Measurements from ENCODE around the gene ICAM4. TPM values are rescaled to one million over a fixed set of nuclear protein-coding genes. Genes with fewer than 3 reads are reported as not detected.
"Not testable (repeated sequence)": the region's sequence is repeated elsewhere in the genome, so short reads cannot be mapped to it uniquely, and the experiment has no call there.

Gene ICAM4
- total and polyA plus RNA-seq, 2 donors: 3.1 to 3.8 TPM

DNA sequence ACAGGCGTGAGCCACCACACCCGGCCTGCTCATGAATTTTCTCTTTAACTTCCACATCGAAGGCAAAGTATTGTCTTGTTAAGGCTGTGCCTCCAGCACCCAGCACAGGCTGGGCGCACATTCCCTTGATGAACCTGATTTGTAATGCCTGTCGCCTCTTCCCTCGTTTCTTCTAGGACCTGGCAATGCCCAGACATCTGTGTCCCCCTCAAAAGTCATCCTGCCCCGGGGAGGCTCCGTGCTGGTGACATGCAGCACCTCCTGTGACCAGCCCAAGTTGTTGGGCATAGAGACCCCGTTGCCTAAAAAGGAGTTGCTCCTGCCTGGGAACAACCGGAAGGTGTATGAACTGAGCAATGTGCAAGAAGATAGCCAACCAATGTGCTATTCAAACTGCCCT is 12.2 kb upstream of the ICAM4 start:
- 95% methylated on average over 10 of the region's 10 CpGs for WGBS
- Histone ChIP-seq H3K4me1 (ENCODE audit: control insufficient read depth in 2 of 2, insufficient read depth in 2 of 2, low read length in 2 of 2) (peaks cover 23 to 24% of the 10 kb centered on the region in 2 donors), H3K4me3 (ENCODE audit: low read length in 2 of 2) (no peak overlapping the region), H3K27ac (ENCODE audit: low read depth in 1 of 2, low read length in 1 of 2) (peak overlapping the region in 1 of 2 donors; percentile 60), H3K36me3 (ENCODE audit: control insufficient read depth in 2 of 2, insufficient read depth in 2 of 2, low read length in 1 of 2) (peaks cover 0 to 3% of the 10 kb centered on the region in 2 donors), H3K9me3 (ENCODE audit: control insufficient read depth in 2 of 2, insufficient read depth in 1 of 2, low read length in 1 of 2) (no peaks in the 10 kb centered on the region), H3K27me3 (ENCODE audit: control insufficient read depth in 2 of 2, insufficient read depth in 1 of 2, low read length in 1 of 2) (peaks cover 4 to 27% of the 10 kb centered on the region in 2 donors)
- DNase-seq (ENCODE audit: low read depth in 6 of 9, low spot score in 9 of 9): no peak

DNA sequence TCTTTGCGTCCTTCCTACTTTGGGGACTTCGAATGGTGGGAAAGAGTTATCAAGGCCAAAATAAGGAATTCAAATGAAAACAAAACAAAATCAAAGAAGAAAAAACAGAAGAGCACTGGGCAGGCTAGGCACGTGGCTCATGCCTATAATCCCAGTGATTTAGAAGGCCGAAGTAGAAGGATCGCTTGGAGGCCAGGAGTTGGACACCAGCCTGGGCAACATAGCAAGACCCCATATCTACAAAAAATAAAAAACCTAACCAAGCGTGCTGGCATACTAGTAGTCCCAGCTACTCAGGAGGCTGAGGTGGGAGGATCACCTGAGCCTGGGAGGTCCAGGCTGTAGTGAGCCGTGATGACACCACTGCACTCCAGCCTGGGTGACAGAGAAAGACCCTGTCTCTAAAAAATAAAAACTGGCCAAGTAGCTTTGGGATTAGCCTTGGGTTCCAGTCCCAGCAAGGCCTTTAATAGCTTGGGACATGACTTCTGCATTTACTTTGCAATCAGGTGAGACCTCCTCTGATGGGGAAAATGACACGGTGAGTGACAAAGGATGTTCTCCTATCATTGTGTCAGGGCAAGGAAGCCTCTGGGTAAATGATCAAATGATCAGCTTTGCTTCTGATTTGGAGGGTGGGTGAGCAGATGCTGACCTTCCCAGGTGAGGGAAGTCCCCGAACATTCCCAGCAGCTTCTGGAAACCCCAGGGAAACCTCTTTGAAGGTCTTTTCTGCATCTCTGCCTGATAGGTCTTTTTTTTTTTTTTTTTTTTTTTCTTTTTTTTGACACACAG is 8.8 kb upstream of the ICAM4 start:
- peaks cover 0 to 3% of the 10 kb centered on the region in 2 donors for H3K36me3 ChIP-seq (ENCODE audit: control insufficient read depth in 2 of 2, insufficient read depth in 2 of 2, low read length in 1 of 2)
- no peaks in the 10 kb centered on the region for H3K4me1 ChIP-seq (ENCODE audit: control insufficient read depth in 2 of 2, insufficient read depth in 2 of 2, low read length in 2 of 2)
- DNase-seq (ENCODE audit: low read depth in 6 of 9, low spot score in 9 of 9): no peak
- no peak overlapping the region for H3K27ac ChIP-seq (ENCODE audit: low read depth in 1 of 2, low read length in 1 of 2)
- no peak overlapping the region for H3K4me3 ChIP-seq (ENCODE audit: low read length in 2 of 2)
- 95% methylated on average over 9 of the region's 9 CpGs for WGBS
- no peaks in the 10 kb centered on the region for H3K9me3 ChIP-seq (ENCODE audit: control insufficient read depth in 2 of 2, insufficient read depth in 1 of 2, low read length in 1 of 2)
- no peaks in the 10 kb centered on the region for H3K27me3 ChIP-seq (ENCODE audit: control insufficient read depth in 2 of 2, insufficient read depth in 1 of 2, low read length in 1 of 2)

DNA sequence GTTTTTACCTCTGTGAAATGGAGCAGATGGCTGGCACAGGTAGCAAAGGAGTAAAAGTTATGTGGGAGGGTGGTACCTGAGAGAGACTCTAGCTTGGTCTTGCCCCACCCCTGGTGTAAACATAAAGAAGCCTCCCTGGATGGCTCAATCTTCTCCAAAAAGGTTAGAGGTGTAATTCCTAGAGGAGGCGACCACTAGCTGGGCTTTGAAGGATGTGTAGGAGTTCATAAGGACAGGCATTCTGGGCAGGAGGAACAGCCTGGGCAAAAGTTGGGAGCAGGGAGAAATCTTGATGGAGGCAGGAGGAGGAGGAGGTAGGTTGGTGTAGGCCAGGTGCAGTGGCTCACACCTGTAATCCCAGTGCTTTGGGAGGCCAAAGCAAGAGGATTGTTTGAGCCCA is 7.8 kb upstream of the ICAM4 start:
- Histone ChIP-seq H3K27ac (ENCODE audit: low read depth in 1 of 2, low read length in 1 of 2) (no peak overlapping the region), H3K9me3 (ENCODE audit: control insufficient read depth in 2 of 2, insufficient read depth in 1 of 2, low read length in 1 of 2) (no peaks in the 10 kb centered on the region), H3K27me3 (ENCODE audit: control insufficient read depth in 2 of 2, insufficient read depth in 1 of 2, low read length in 1 of 2) (peaks cover 0 to 3% of the 10 kb centered on the region in 2 donors), H3K4me1 (ENCODE audit: control insufficient read depth in 2 of 2, insufficient read depth in 2 of 2, low read length in 2 of 2) (no peaks in the 10 kb centered on the region), H3K36me3 (ENCODE audit: control insufficient read depth in 2 of 2, insufficient read depth in 2 of 2, low read length in 1 of 2) (peaks cover 0 to 9% of the 10 kb centered on the region in 2 donors), H3K4me3 (ENCODE audit: low read length in 2 of 2) (no peak overlapping the region)
- WGBS: 98% methylated on average over 1 of the region's 1 CpG
- no peak for DNase-seq (ENCODE audit: low read depth in 6 of 9, low spot score in 9 of 9)

DNA sequence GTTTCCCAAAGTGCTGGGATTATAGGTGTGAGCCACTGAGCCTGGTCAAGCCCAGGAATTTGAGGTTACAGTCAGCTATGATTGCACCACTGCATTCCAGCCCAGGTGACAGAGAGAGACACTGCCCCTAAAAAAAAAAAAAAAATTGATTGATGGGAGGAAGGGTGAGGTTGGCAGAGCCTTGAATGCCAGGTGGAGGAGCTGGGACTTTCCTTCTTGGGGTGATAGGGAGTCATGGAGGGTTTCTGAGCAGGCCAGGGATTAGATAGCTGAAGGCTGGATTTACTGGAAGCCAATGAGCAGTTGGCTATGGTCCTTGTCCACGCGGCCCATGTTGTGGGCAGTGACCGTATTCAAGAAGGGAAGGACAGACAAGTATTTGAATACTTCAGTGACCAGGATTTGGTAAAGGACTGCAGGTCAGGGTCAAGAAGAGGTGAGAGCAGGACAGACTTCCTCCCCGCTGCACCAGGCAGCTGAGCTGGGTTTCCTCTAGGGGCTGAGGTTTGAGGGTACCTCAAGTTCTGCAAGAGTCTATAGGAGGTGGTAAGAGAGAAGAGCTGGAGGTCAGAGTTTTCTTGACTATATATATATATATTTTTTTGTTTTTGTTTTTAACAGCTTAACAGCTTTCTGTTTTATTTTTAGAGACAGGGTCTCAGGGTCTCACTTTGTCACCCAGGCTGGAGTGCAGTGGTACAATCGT is 6.9 kb upstream of the ICAM4 start:
- no peak for DNase-seq (ENCODE audit: low read depth in 6 of 9, low spot score in 9 of 9)
- Histone ChIP-seq H3K9me3 (ENCODE audit: control insufficient read depth in 2 of 2, insufficient read depth in 1 of 2, low read length in 1 of 2) (no peaks in the 10 kb centered on the region), H3K4me3 (ENCODE audit: low read length in 2 of 2) (no peak overlapping the region), H3K36me3 (ENCODE audit: control insufficient read depth in 2 of 2, insufficient read depth in 2 of 2, low read length in 1 of 2) (peaks cover 0 to 13% of the 10 kb centered on the region in 2 donors), H3K27ac (ENCODE audit: low read depth in 1 of 2, low read length in 1 of 2) (no peak overlapping the region), H3K27me3 (ENCODE audit: control insufficient read depth in 2 of 2, insufficient read depth in 1 of 2, low read length in 1 of 2) (peaks cover 0 to 4% of the 10 kb centered on the region in 2 donors), H3K4me1 (ENCODE audit: control insufficient read depth in 2 of 2, insufficient read depth in 2 of 2, low read length in 2 of 2) (peaks cover 0 to 2% of the 10 kb centered on the region in 2 donors)
- 44% methylated on average over 5 of the region's 5 CpGs for WGBS

DNA sequence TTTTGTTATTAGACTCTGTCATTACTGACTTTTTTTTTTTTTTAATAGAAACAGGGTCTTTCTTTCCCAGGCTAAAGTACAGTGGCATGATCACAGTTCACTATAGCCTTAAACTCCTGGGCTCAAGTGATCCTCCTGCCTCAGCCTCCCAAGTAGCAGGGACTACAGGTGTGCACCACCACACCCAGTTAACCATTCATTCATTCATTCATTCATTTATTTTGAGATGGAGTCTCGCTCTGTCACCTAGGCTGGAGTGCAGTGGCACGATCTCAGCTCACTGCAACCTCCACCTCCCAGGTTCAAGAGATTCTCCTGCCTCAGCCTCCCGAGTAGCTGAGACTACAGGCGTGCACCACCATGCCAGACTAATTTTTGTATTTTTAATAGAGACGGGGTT is 4.7 kb upstream of the ICAM4 start:
- WGBS: 94% methylated on average over 5 of the region's 5 CpGs
- H3K4me1 ChIP-seq (ENCODE audit: control insufficient read depth in 2 of 2, insufficient read depth in 2 of 2, low read length in 2 of 2): peaks cover 7 to 22% of the 10 kb centered on the region in 2 donors
- not testable (repeated sequence) for H3K4me3 ChIP-seq (ENCODE audit: low read length in 2 of 2); H3K27ac ChIP-seq (ENCODE audit: low read depth in 1 of 2, low read length in 1 of 2); H3K9me3 ChIP-seq (ENCODE audit: control insufficient read depth in 2 of 2, insufficient read depth in 1 of 2, low read length in 1 of 2); DNase-seq (ENCODE audit: low read depth in 6 of 9, low spot score in 9 of 9)
- H3K36me3 ChIP-seq (ENCODE audit: control insufficient read depth in 2 of 2, insufficient read depth in 2 of 2, low read length in 1 of 2): peaks cover 0 to 23% of the 10 kb centered on the region in 2 donors
- H3K27me3 ChIP-seq (ENCODE audit: control insufficient read depth in 2 of 2, insufficient read depth in 1 of 2, low read length in 1 of 2): peaks cover 11 to 18% of the 10 kb centered on the region in 2 donors

DNA sequence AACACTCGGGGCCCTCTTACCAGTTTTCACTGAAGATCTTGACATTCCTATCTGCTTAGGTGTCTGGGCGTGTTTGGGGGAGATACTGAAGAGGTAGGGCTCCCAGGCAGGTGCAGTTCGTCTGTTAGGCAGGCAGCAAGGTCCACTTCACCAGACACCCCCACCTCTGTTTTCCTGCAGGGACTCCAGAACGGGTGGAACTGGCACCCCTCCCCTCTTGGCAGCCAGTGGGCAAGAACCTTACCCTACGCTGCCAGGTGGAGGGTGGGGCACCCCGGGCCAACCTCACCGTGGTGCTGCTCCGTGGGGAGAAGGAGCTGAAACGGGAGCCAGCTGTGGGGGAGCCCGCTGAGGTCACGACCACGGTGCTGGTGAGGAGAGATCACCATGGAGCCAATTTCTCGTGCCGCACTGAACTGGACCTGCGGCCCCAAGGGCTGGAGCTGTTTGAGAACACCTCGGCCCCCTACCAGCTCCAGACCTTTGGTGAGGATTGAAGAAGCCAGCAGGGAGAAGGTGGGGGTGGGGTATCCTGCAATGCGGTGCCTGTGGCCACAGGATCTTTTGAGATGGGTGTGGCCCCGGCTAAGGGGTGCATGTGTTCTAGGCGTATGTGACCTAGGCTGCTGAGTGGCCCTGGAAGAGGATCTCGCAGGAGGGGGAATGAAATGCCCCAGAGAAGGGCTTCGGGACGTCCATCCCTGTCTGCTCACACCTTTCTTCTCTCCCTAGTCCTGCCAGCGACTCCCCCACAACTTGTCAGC is 3.3 kb upstream of the ICAM4 start:
- WGBS: 92% methylated on average over 23 of the region's 23 CpGs

DNA sequence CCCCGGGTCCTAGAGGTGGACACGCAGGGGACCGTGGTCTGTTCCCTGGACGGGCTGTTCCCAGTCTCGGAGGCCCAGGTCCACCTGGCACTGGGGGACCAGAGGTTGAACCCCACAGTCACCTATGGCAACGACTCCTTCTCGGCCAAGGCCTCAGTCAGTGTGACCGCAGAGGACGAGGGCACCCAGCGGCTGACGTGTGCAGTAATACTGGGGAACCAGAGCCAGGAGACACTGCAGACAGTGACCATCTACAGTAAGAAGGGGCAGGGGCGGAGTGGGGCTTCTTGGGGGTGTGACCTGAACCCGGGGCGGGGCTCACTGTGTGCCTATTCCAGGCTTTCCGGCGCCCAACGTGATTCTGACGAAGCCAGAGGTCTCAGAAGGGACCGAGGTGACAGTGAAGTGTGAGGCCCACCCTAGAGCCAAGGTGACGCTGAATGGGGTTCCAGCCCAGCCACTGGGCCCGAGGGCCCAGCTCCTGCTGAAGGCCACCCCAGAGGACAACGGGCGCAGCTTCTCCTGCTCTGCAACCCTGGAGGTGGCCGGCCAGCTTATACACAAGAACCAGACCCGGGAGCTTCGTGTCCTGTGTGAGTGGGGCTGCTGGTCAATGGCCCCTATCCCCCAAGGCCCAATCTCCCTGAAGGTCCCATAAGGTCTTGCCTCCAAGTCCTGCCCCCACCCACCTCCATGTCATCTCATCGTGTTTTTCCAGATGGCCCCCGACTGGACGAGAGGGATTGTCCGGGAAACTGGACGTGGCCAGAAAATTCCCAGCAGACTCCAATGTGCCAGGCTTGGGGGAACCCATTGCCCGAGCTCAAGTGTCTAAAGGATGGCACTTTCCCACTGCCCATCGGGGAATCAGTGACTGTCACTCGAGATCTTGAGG is 2.4 kb upstream of the ICAM4 start:
- Histone ChIP-seq H3K27ac (ENCODE audit: low read depth in 1 of 2, low read length in 1 of 2) (no peak overlapping the region), H3K27me3 (ENCODE audit: control insufficient read depth in 2 of 2, insufficient read depth in 1 of 2, low read length in 1 of 2) (peaks cover 33 to 40% of the 10 kb centered on the region in 2 donors), H3K9me3 (ENCODE audit: control insufficient read depth in 2 of 2, insufficient read depth in 1 of 2, low read length in 1 of 2) (peaks cover 0 to 24% of the 10 kb centered on the region in 2 donors), H3K4me1 (ENCODE audit: control insufficient read depth in 2 of 2, insufficient read depth in 2 of 2, low read length in 2 of 2) (peaks cover 21 to 42% of the 10 kb centered on the region in 2 donors), H3K36me3 (ENCODE audit: control insufficient read depth in 2 of 2, insufficient read depth in 2 of 2, low read length in 1 of 2) (peaks cover 0 to 23% of the 10 kb centered on the region in 2 donors), H3K4me3 (ENCODE audit: low read length in 2 of 2) (no peak overlapping the region)
- no peak for DNase-seq (ENCODE audit: low read depth in 6 of 9, low spot score in 9 of 9)
- 96% methylated on average over 34 of the region's 34 CpGs for WGBS

More for the DNA sequence above, 3.3 kb upstream of the ICAM4 start:
- Histone ChIP-seq H3K9me3 (ENCODE audit: control insufficient read depth in 2 of 2, insufficient read depth in 1 of 2, low read length in 1 of 2) (peaks cover 0 to 16% of the 10 kb centered on the region in 2 donors), H3K27me3 (ENCODE audit: control insufficient read depth in 2 of 2, insufficient read depth in 1 of 2, low read length in 1 of 2) (peaks cover 25 to 32% of the 10 kb centered on the region in 2 donors), H3K27ac (ENCODE audit: low read depth in 1 of 2, low read length in 1 of 2) (no peak overlapping the region), H3K4me1 (ENCODE audit: control insufficient read depth in 2 of 2, insufficient read depth in 2 of 2, low read length in 2 of 2) (peaks cover 15 to 33% of the 10 kb centered on the region in 2 donors), H3K36me3 (ENCODE audit: control insufficient read depth in 2 of 2, insufficient read depth in 2 of 2, low read length in 1 of 2) (peaks cover 0 to 23% of the 10 kb centered on the region in 2 donors), H3K4me3 (ENCODE audit: low read length in 2 of 2) (no peak overlapping the region)
- DNase-seq (ENCODE audit: low read depth in 6 of 9, low spot score in 9 of 9): no peak

DNA sequence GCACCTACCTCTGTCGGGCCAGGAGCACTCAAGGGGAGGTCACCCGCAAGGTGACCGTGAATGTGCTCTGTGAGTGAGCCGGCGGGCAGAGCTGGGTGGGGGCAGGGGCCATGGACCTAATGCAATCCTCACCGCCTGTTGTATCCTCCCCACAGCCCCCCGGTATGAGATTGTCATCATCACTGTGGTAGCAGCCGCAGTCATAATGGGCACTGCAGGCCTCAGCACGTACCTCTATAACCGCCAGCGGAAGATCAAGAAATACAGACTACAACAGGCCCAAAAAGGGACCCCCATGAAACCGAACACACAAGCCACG is 1.8 kb upstream of the ICAM4 start:
- H3K27me3 ChIP-seq (ENCODE audit: control insufficient read depth in 2 of 2, insufficient read depth in 1 of 2, low read length in 1 of 2): peaks cover 39 to 46% of the 10 kb centered on the region in 2 donors
- H3K4me1 ChIP-seq (ENCODE audit: control insufficient read depth in 2 of 2, insufficient read depth in 2 of 2, low read length in 2 of 2): peaks cover 22 to 48% of the 10 kb centered on the region in 2 donors
- H3K27ac ChIP-seq (ENCODE audit: low read depth in 1 of 2, low read length in 1 of 2): no peak overlapping the region
- no peak overlapping the region for H3K4me3 ChIP-seq (ENCODE audit: low read length in 2 of 2)
- no peak for DNase-seq (ENCODE audit: low read depth in 6 of 9, low spot score in 9 of 9)
- peaks cover 0 to 23% of the 10 kb centered on the region in 2 donors for H3K36me3 ChIP-seq (ENCODE audit: control insufficient read depth in 2 of 2, insufficient read depth in 2 of 2, low read length in 1 of 2)
- WGBS: 97% methylated on average over 13 of the region's 13 CpGs
- H3K9me3 ChIP-seq (ENCODE audit: control insufficient read depth in 2 of 2, insufficient read depth in 1 of 2, low read length in 1 of 2): peaks cover 0 to 26% of the 10 kb centered on the region in 2 donors

All from thymus (tissue), 11 donors.